Breast epithelium (tissue), 4 donors: ENCODE data around the gene KLHL26. TPM values are rescaled to one million over a fixed set of nuclear protein-coding genes. Genes with fewer than 3 reads are reported as not detected.

Source experiments
- DNase-seq, 2 donors: peaks; one replicate each; pipeline ENCODE4 v3.0.0-alpha.2; 2019; ENCODE audit warnings: low spot score in 2 of 2
- H3K27ac ChIP-seq, 2 donors: fragments of 200-600 bp; sonication (generic) in 1 of 2; one replicate each; pipeline ENCODE4 v1.5.1; 2016 to 2019; ENCODE audit warnings: mild to moderate bottlenecking in 1 of 2
- H3K27me3 ChIP-seq, 2 donors: fragments of 200-600 bp; sonication (generic) in 1 of 2; one replicate each; pipeline versions ENCODE4 v1.5.1 to v1.6.0; 2017 to 2019; ENCODE audit warnings: control low read depth in 1 of 2, mild to moderate bottlenecking in 1 of 2
- H3K36me3 ChIP-seq: fragments of 200-600 bp; one replicate; pipeline ENCODE4 v1.5.1; 2019
- H3K4me1 ChIP-seq, 2 donors: fragments of 200-600 bp; sonication (generic); one replicate each; pipeline ENCODE4 v1.5.1; 2016 to 2019; ENCODE audit warnings: control low read depth in 1 of 2
- H3K4me3 ChIP-seq, 3 donors: fragments of 200-600 bp; sonication (generic); 1 replicate in 2 of 3; 2 replicates in 1 of 3; pipeline ENCODE4 v1.5.1; 2016 to 2019; ENCODE audit warnings: mild to moderate bottlenecking in 3 of 3, moderate library complexity in 2 of 3
- H3K9me3 ChIP-seq, 2 donors: fragments of 200-600 bp; sonication (generic) in 1 of 2; one replicate each; pipeline ENCODE4 v1.5.1; 2016 to 2019; ENCODE audit warnings: control low read depth in 1 of 2
- POLR2A ChIP-seq: fragments of 450-650 bp; IDR thresholded peaks from one replicate; pipeline ENCODE4 v1.6.1; 2016; ENCODE audit warnings: antibody characterized with exemption, mild to moderate bottlenecking, moderate library complexity
- POLR2AphosphoS5 ChIP-seq, 3 donors: sonication (generic); formaldehyde crosslinking; IDR thresholded peaks; one replicate each; pipeline ENCODE4 v1.6.1; 2017; ENCODE audit warnings: antibody characterized with exemption in 3 of 3
- intact Hi-C: fragments of 100-400 bp; cut with DNase I; formaldehyde crosslinking; loops from one replicate; pipeline ENCODE4 v1.15.1; 2023; ENCODE audit warnings: low total_unique reads
- total RNA-seq, 3 donors: library from RNA; depleted of rRNA; stranded (reverse); fragments of >200 nt; gene quantifications; one replicate each; pipeline ENCODE4 v1.1.0, GENCODE V29; 2016
- TF ChIP-seq, protein P1 (sequence below), 3 donors: fragments of 450-650 bp; IDR thresholded peaks; one replicate each; pipeline ENCODE4 v1.5.1; 2016 to 2017; ENCODE audit warnings: antibody characterized with exemption in 3 of 3, mild to moderate bottlenecking in 3 of 3, moderate library complexity in 3 of 3

The KLHL26 gene
- total RNA-seq, 3 donors from 2014 or later: 7.0 to 18.1 (median 14.7) TPM

DNA sequence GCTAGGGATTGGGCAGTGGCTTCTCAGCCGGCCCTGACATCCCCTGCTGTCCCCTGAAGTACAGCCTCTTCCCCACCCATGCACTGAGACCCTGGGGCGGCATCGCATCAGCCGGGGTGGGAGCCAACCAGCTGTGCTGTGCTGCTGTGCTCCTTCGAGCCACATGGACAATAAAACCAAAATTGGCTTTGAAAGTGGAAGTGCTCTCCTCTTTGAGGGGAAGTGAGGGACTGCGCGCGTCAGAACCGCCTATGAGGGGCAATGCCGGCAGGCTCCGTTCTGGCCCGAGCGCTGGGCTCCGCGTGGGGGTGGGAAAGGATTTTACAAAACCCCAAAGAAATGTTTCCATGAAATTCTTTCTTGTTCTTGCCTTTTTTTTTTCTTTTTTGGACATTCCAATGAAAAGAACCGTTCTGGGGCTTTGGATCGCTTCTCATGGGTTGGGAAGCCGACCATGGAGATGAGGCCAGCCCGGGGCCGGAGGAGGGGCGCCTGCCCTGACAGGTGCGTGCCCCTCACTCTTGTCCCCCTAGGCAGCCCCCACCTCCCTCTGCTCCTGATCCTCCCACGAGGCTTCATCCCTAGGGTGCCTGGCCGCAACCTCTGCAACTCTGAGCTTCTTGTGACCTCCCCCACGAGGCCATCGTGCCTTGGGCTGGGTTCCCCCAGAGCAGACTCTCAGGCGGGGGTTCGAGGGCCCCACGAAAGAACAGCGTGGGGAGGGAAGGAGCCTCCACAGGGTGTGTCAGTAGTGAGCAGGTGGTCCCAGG lies 22.6 kb downstream of the KLHL26 start:
- H3K4me1 ChIP-seq: peaks cover 0 to 3% of the 10 kb centered on the region in 2 donors
- no peaks in the 10 kb centered on the region for H3K36me3 ChIP-seq
- no peak for DNase-seq
- peak overlapping the region; percentile 56 to 94 for H3K27ac ChIP-seq
- H3K9me3 ChIP-seq: no peaks in the 10 kb centered on the region
- TF ChIP-seq POLR2A (no peak), POLR2AphosphoS5 (IDR thresholded peaks at IDR 0.05) (peak in 2 of 3 donors; percentile 14 to 25)
- no peaks in the 10 kb centered on the region for H3K27me3 ChIP-seq
- intact Hi-C loops: no loop called here
- H3K4me3 ChIP-seq: peak overlapping the region; percentile 2 to 51 (median 13)

DNA sequence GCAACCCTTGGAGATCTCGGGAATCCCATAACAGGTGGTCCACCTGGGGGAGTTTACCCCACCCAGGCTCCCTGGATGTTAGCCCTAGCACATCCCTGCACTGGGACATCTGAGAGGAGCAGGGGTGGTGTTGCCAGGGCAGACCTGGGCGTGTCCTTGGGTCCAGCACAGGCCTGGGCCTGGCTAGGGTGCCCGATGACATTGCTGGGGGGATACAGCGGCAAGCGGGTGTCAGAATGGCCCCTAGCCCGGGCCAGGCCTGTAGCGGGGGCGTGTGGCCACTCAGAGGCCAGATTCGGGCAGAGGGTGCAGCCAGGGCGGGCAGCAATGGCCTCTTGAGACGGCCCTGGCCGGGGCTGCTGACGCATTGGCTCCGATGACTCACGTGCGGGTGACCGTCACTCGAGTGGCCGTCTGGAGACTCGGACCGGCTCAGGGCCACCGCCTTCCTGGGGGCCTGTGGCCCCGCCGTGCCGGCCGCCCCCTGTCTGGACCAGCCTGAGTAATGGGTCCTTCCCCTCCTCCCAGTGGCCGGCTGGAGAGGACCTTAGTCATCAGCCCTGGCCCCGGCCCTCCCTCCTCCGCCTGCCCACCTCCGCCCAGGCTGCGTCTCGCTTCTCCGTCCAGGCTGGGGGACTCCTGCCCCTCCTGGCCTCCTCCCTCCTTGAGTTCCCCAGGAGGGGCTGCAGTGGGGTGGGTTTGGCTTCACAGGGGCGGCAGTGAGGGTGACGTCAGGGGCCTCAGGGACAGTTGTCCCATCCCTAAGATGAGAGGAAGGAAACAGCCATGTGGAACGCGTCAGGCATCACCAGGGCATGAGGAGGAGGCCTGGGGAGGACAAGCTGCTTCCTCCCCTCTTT lies 23.5 kb downstream of the KLHL26 start:
- H3K27me3 ChIP-seq: no peaks in the 10 kb centered on the region
- H3K27ac ChIP-seq: peak overlapping the region; percentile 56 to 94
- TF ChIP-seq POLR2AphosphoS5 (IDR thresholded peaks at IDR 0.05): peak in 1 of 3 donors; percentile 21
- TF ChIP-seq POLR2A: no peak
- peak overlapping the region in 2 of 3 donors; percentile 2 to 51 for H3K4me3 ChIP-seq
- H3K36me3 ChIP-seq: no peaks in the 10 kb centered on the region
- H3K9me3 ChIP-seq: no peaks in the 10 kb centered on the region
- intact Hi-C loops: no loop called here
- DNase-seq: no peak
- H3K4me1 ChIP-seq: peaks cover 0 to 3% of the 10 kb centered on the region in 2 donors

DNA sequence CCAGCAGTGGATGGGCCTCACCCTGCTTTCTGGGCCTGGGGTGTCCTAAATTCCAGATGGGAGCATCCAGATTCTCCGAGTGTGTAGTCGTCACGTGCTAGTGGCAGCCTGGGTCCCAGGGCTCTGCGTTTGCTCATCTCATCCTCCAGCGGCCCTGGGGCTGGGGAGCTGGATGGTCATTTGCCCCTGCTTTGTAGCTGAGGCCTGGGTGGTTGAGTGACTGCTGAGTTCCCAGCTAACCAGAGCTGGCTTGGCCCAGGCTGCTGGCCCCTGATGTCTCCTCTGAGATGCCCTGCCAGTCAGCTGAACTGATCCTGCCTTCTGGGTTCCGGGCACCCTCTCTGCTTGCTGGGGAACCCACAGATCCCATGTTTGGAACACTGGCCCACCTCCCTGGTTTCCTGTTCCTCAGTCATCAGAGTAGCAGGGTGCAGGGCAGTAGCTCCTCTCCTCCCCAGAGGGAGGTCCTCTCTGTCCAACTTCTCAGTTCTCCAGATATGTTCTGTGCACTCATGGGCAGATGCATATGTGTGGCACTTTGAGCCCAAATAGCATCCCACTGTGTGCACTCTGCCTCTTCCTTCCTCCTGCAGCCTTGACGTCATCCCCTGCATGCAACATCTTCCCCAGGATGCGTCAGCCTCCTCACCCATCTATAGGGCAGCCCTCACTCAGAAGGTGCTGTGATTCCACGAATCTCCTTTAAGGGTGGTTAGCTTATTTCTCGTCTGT lies 24.3 kb downstream of the KLHL26 start:
- Histone ChIP-seq H3K4me1 (peaks cover 0 to 3% of the 10 kb centered on the region in 2 donors), H3K36me3 (no peaks in the 10 kb centered on the region), H3K27me3 (no peaks in the 10 kb centered on the region), H3K4me3 (peak overlapping the region in 2 of 3 donors; percentile 2 to 51), H3K9me3 (no peaks in the 10 kb centered on the region), H3K27ac (peak overlapping the region; percentile 56 to 94)
- no peak for DNase-seq
- TF ChIP-seq POLR2A (no peak), POLR2AphosphoS5 (IDR thresholded peaks at IDR 0.05) (no peak)
- TF ChIP-seq, protein P1, sequence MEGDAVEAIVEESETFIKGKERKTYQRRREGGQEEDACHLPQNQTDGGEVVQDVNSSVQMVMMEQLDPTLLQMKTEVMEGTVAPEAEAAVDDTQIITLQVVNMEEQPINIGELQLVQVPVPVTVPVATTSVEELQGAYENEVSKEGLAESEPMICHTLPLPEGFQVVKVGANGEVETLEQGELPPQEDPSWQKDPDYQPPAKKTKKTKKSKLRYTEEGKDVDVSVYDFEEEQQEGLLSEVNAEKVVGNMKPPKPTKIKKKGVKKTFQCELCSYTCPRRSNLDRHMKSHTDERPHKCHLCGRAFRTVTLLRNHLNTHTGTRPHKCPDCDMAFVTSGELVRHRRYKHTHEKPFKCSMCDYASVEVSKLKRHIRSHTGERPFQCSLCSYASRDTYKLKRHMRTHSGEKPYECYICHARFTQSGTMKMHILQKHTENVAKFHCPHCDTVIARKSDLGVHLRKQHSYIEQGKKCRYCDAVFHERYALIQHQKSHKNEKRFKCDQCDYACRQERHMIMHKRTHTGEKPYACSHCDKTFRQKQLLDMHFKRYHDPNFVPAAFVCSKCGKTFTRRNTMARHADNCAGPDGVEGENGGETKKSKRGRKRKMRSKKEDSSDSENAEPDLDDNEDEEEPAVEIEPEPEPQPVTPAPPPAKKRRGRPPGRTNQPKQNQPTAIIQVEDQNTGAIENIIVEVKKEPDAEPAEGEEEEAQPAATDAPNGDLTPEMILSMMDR (IDR thresholded peaks at IDR 0.05): no peak
- intact Hi-C loops: no loop called here

DNA sequence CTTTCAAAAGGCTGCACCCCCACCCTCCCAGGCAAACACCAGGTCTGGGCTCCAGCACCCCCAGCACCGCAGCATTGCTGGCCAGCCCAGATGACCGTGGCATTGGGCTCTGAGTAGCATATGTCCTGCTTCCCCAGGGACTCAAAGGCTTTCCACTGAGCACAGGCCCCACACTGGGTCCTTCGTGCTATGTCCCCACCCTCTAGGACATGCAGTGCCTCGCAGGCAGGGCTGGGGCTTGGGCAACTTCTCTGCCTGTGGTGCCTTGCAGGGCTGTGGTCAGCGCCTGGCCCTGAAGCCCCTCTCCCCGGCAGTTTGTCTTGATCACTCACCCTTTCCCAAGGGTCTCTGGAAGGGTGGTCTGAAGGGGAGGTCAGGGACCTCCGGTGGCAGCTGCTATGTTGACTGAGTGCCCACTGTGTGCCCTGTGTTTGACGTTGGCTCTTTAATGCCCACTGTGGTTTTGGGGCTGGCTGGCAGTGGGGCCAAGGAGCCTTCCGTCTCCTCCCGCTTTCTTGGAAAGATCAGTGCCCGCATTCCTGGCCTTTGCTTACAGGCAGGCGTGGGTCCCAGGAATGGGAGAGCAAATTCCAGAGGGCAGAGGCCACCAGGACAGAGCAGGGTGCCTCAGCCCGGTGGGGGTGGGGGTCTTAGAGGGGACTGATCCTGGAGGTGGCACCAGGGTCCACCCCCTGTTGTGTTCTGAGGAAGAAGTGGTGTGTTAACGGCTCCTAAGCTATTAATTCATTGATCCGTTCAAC lies 26.3 kb downstream of the KLHL26 start:
- no peak for DNase-seq
- Histone ChIP-seq H3K9me3 (no peaks in the 10 kb centered on the region), H3K4me3 (no peak overlapping the region), H3K4me1 (peaks cover 0 to 3% of the 10 kb centered on the region in 2 donors), H3K27ac (peak overlapping the region in 1 of 2 donors; percentile 32), H3K27me3 (no peaks in the 10 kb centered on the region), H3K36me3 (peaks cover 4% of the 10 kb centered on the region)
- no peak for TF ChIP-seq POLR2AphosphoS5 (IDR thresholded peaks at IDR 0.05)
- no peak for TF ChIP-seq POLR2A
- TF ChIP-seq, protein P1 (IDR thresholded peaks at IDR 0.05): no peak
- intact Hi-C loops: no loop called here

DNA sequence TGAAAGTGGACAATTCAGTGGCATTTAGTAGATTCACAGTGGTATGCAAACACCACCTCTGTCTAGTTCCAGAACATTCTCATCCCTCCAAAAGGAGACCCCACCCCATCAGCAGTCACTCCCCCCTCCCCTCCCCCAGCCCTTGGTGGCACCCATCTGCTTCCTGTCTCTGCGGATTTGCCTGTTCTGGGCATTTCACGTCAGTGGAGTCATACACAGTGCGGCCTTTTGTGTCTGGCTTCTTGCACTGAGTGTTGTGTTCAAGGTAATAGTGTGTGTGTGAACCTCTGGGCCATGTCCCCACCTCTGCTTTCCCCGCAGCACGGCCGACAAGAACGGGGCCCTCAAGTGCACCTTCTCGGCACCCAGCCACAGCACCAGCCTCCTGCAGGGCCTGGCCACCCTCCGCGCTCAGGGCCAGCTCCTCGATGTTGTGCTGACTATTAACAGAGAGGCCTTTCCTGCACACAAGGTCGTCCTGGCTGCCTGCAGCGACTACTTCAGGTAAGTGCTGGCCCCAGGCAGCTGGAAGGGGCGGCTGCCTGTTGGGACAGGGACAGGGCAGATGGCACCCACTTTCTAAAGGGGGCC lies 27.2 kb downstream of the KLHL26 start:
- intact Hi-C loops: no loop called here
- Histone ChIP-seq H3K4me3 (no peak overlapping the region), H3K36me3 (peaks cover 4% of the 10 kb centered on the region), H3K4me1 (peaks cover 0 to 3% of the 10 kb centered on the region in 2 donors), H3K27ac (no peak overlapping the region), H3K27me3 (no peaks in the 10 kb centered on the region), H3K9me3 (no peaks in the 10 kb centered on the region)
- DNase-seq: no peak
- TF ChIP-seq, protein P1 (IDR thresholded peaks at IDR 0.05): no peak
- TF ChIP-seq POLR2A: no peak
- no peak for TF ChIP-seq POLR2AphosphoS5 (IDR thresholded peaks at IDR 0.05)
